ENCODE results near the gene LGALS14. TPM values are rescaled to one million over a fixed set of nuclear protein-coding genes. Genes with fewer than 3 reads are reported as not detected.
"Not testable (repeated sequence)": the region's sequence is repeated elsewhere in the genome, so short reads cannot be mapped to it uniquely, and the experiment has no call there.

LGALS14 gene, protein sequence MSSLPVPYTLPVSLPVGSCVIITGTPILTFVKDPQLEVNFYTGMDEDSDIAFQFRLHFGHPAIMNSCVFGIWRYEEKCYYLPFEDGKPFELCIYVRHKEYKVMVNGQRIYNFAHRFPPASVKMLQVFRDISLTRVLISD
- total RNA-seq: not detected

DNA sequence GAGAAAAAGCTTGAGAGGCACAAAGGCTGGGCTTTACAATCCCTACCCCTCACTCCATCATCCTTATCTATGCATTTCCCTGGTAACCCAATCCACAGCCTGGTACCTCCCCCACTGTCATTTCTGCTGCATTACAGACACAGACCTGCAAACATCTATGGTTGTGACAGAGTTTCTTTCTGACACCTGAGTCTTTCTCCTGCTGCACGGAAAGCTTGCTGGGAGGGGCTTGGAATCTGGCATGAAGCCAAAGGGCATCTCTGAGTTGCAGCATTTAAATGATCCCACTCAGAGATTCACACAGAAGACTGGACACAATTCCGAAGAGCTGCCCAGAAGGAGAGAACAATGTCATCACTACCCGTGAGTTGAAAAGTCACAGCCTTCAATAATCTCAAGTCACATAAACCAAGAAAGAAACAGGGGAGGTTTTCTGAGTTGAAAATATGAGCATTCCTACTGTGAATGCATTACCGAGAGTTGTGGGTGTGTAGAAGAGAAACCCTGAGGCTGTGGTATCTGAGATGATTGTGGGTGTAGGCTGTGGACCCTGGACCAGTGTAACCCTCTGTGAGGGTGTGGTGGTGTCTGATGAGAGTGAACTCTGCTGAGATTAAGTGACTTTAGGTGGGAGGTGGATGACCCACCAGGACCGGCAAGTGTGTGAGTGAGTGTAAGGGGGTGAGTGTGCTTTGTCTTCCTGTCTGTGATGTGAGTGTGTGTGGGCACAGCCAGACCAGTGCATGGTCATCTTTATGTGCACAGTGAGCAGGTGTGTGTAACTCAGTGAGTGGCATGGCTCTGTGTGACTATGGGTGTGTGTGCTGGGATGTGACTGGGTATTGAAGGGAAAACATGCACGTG is at the start of gene LGALS14:
LGALS14 (plus strand) TSS at position 301 of the 864 bp plus-strand sequence; CDS start at position 349, 48 bp downstream.
- H3K4me1 ChIP-seq: no peaks in the 10 kb centered on the region
- no peak within 1 kb of the TSS for H3K4me3 ChIP-seq
- H3K36me3 ChIP-seq: no peaks in the 10 kb centered on the region
- TF ChIP-seq, protein P1, sequence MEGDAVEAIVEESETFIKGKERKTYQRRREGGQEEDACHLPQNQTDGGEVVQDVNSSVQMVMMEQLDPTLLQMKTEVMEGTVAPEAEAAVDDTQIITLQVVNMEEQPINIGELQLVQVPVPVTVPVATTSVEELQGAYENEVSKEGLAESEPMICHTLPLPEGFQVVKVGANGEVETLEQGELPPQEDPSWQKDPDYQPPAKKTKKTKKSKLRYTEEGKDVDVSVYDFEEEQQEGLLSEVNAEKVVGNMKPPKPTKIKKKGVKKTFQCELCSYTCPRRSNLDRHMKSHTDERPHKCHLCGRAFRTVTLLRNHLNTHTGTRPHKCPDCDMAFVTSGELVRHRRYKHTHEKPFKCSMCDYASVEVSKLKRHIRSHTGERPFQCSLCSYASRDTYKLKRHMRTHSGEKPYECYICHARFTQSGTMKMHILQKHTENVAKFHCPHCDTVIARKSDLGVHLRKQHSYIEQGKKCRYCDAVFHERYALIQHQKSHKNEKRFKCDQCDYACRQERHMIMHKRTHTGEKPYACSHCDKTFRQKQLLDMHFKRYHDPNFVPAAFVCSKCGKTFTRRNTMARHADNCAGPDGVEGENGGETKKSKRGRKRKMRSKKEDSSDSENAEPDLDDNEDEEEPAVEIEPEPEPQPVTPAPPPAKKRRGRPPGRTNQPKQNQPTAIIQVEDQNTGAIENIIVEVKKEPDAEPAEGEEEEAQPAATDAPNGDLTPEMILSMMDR (IDR thresholded peaks at IDR 0.05): no peak
- no peak for TF ChIP-seq POLR2A (IDR thresholded peaks at IDR 0.05)
- H3K27ac ChIP-seq: no peak within 1 kb of the TSS
- H3K27me3 ChIP-seq: no peaks in the 10 kb centered on the region
- DNase-seq: no peak
- no peaks in the 10 kb centered on the region for H3K9me3 ChIP-seq

DNA sequence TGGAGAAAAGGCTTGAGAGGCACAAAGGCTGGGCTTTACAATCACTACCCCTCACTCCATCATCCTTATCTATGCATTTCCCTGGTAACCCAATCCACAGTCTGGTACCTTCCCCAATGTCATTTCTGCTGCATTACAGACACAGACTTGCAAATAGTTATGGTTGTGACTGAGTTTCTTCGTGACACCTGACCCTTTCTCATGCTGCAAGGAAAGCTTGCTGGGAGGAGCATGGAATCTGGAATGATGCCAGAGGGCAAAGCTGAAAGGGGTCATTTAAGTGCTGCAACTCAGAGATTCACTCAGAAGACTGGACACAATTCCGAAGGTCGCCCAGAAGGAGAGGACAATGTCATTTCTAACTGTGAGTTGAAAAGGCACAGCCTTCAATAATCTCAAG is 48.7 kb upstream of the LGALS14 start, which contains the start of gene LGALS16:
LGALS16 (plus strand) TSS at position 301 of the 400 bp plus-strand sequence; CDS start at position 350, 49 bp downstream.
- TF ChIP-seq, protein P1 (IDR thresholded peaks at IDR 0.05): no peak
- no peak for TF ChIP-seq POLR2A (IDR thresholded peaks at IDR 0.05)
- H3K36me3 ChIP-seq: no peaks in the 10 kb centered on the region
- no peak for DNase-seq
- H3K27me3 ChIP-seq: no peaks in the 10 kb centered on the region
- H3K4me3 ChIP-seq: no peak within 1 kb of the TSS
- H3K4me1 ChIP-seq: no peaks in the 10 kb centered on the region
- H3K9me3 ChIP-seq: no peaks in the 10 kb centered on the region
- H3K27ac ChIP-seq: no peak within 1 kb of the TSS

DNA sequence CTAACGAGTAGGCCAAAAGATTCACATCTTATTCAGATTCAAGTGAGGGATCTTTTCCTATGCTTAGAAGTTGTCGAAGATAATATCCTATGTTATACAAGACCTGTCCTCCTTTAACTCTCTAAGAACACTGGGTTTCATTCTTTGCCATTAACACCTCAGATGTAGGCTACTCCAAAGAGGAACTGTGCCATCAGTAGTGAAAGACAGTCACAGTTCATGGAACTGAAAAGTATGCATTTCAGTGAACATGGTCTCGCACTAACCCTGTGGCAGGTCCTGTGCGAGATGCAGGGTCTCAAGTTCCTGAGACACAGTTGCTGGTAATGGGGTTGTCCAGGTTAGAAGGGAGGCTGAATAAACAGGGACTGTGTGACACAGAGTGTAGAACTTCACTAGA is 44.5 kb upstream of the LGALS14 start:
- no peaks in the 10 kb centered on the region for H3K27me3 ChIP-seq
- H3K27ac ChIP-seq: no peak overlapping the region
- H3K36me3 ChIP-seq: no peaks in the 10 kb centered on the region
- no peaks in the 10 kb centered on the region for H3K9me3 ChIP-seq
- no peak overlapping the region for H3K4me3 ChIP-seq
- DNase-seq: no peak
- no peaks in the 10 kb centered on the region for H3K4me1 ChIP-seq
- TF ChIP-seq, protein P1 (IDR thresholded peaks at IDR 0.05): no peak
- no peak for TF ChIP-seq POLR2A (IDR thresholded peaks at IDR 0.05)

DNA sequence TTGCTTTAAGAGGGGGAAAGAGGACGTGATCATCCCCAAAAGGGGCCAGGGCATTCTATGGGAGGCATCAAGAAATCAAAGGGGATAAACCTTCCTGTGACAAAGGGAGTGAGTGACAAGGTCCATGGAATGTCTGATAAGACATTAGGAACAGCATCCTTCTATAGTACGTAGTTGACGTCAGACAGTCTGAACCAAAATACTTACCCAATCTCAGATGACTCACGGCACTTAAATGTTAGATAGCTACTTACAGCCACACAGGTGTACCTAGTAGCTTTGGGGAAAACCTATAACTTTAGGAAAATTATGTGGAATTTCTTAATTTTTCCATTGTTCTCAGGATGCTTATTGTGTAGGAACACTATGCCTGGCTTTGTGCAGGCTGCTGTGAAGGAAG is 43.6 kb upstream of the LGALS14 start:
- DNase-seq: no peak
- Histone ChIP-seq H3K4me1 (no peaks in the 10 kb centered on the region), H3K27me3 (no peaks in the 10 kb centered on the region), H3K9me3 (no peaks in the 10 kb centered on the region), H3K27ac (no peak overlapping the region), H3K36me3 (no peaks in the 10 kb centered on the region), H3K4me3 (no peak overlapping the region)
- TF ChIP-seq POLR2A (IDR thresholded peaks at IDR 0.05): no peak
- TF ChIP-seq, protein P1 (IDR thresholded peaks at IDR 0.05): no peak

DNA sequence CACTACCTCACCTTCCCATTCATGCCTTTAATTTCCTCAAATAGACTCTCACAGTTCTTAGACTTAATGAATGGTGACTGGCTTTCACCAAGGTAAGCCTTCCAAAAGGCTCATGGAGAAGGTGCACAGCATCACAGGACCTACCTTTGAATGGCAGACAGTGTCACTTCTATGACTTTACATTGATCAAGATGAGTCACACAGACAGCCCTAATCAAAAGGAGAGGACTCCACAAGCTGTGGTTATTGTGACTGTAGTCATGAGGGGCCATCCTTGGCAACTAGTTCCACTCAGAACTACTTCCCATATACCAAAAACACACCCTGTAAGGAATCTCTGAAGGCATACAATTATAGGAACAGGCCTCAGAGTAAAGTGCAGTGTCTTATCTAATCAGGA is 42.7 kb upstream of the LGALS14 start:
- Histone ChIP-seq H3K4me3 (no peak overlapping the region), H3K27ac (no peak overlapping the region), H3K36me3 (no peaks in the 10 kb centered on the region), H3K4me1 (no peaks in the 10 kb centered on the region), H3K9me3 (no peaks in the 10 kb centered on the region), H3K27me3 (no peaks in the 10 kb centered on the region)
- TF ChIP-seq, protein P1 (IDR thresholded peaks at IDR 0.05): no peak
- TF ChIP-seq POLR2A (IDR thresholded peaks at IDR 0.05): no peak
- no peak for DNase-seq

DNA sequence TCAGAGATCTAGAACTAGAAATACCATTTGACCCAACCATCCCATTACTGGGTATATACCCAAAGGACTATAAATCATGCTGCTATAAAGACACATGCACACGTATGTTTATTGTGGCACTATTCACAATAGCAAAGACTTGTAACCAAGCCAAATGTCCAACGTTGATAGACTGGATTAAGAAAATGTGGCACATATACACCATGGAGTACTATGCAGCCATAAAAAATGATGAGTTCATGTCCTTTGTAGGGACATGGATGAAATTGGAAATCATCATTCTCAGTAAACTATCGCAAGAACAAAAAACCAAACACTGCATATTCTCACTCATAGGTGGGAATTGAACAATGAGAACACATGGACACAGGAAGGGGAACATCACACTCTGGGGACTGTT is 34.4 kb upstream of the LGALS14 start:
- not testable (repeated sequence) for DNase-seq, H3K9me3 ChIP-seq

More for the DNA sequence above, 34.4 kb upstream of the LGALS14 start:
- H3K27ac ChIP-seq, H3K27me3 ChIP-seq, H3K4me3 ChIP-seq, H3K36me3 ChIP-seq, H3K4me1 ChIP-seq: not testable (repeated sequence)

Measured in Peyer's patch (tissue), 4 donors.